Measurements from ENCODE around the gene SERPINH1.

- no peak for TF ChIP-seq CTCF (IDR thresholded peaks at IDR 0.05)
- TF ChIP-seq POLR2A (IDR thresholded peaks at IDR 0.05): no peak
These were observed 33.4 kb downstream of the SERPINH1 start for GRCh38 chr11:75595429-75595828.

Data from uterus (tissue), 2 donors.